Liver (tissue), 9 donors: ENCODE measurements around the gene MOGAT3. TPM values are rescaled to one million over a fixed set of nuclear protein-coding genes. Genes with fewer than 3 reads are reported as not detected.

Source experiments
- DNase-seq: peaks from one replicate; pipeline ENCODE4 v3.0.0-alpha.2; 2017; ENCODE audit warnings: low spot score
- H3K27ac ChIP-seq, 2 donors: one replicate each; pipeline ENCODE4 v1.7.0; 2013; ENCODE audit warnings: inconsistent platforms in 2 of 2, low read length in 2 of 2, control low read depth in 1 of 2, low read depth in 1 of 2, mild to moderate bottlenecking in 1 of 2
- H3K27me3 ChIP-seq, 4 donors: one replicate each; pipeline versions ENCODE4 v1.6.1 to v1.7.0; 2013; ENCODE audit warnings: low read length in 3 of 4, inconsistent platforms in 1 of 4, mild to moderate bottlenecking in 1 of 4, moderate library complexity in 1 of 4; ENCODE audit not compliant: control insufficient read depth in 4 of 4, insufficient read depth in 4 of 4
- H3K36me3 ChIP-seq, 4 donors: one replicate each; pipeline versions ENCODE4 v1.6.1 to v1.7.0; 2013; ENCODE audit warnings: low read length in 3 of 4, mild to moderate bottlenecking in 3 of 4, low read depth in 1 of 4, moderate library complexity in 1 of 4; ENCODE audit not compliant: control insufficient read depth in 4 of 4, insufficient read depth in 3 of 4
- H3K4me1 ChIP-seq, 4 donors: one replicate each; pipeline versions ENCODE4 v1.6.1 to v1.7.0; 2013; ENCODE audit warnings: low read length in 3 of 4, mild to moderate bottlenecking in 3 of 4, moderate library complexity in 1 of 4; ENCODE audit not compliant: control insufficient read depth in 4 of 4, insufficient read depth in 4 of 4
- H3K4me3 ChIP-seq, 3 donors: one replicate each; pipeline versions ENCODE4 v1.6.1 to v1.7.0; 2013; ENCODE audit warnings: low read length in 3 of 3, control low read depth in 1 of 3, low read depth in 1 of 3, mild to moderate bottlenecking in 1 of 3
- H3K9ac ChIP-seq, 2 donors: one replicate each; pipeline ENCODE4 v1.7.0; 2013; ENCODE audit warnings: low read length in 2 of 2, mild to moderate bottlenecking in 2 of 2, moderate library complexity in 2 of 2, control low read depth in 1 of 2, low read depth in 1 of 2
- H3K9me3 ChIP-seq, 4 donors: one replicate each; pipeline versions ENCODE4 v1.6.1 to v1.7.0; 2013; ENCODE audit warnings: low read length in 3 of 4; ENCODE audit not compliant: control insufficient read depth in 4 of 4
- EGR1 ChIP-seq, 2 donors: IDR thresholded peaks; 2 replicates each; pipeline ENCODE4 v1.6.1; 2016 to 2018; ENCODE audit warnings: antibody characterized with exemption in 2 of 2, low read depth in 2 of 2
- FOXA1 ChIP-seq: IDR thresholded peaks from 2 replicates; pipeline ENCODE4 v1.6.1; 2016; ENCODE audit warnings: antibody characterized with exemption
- FOXA2 ChIP-seq: IDR thresholded peaks from 2 replicates; pipeline ENCODE4 v1.6.1; 2016; ENCODE audit warnings: antibody characterized with exemption
- GABPA ChIP-seq, 2 donors: IDR thresholded peaks in 1 of 2; conservative IDR thresholded peaks in 1 of 2; 2 replicates each; pipeline ENCODE4 v1.6.1; 2016; ENCODE audit warnings: antibody characterized with exemption in 2 of 2, mild to moderate bottlenecking in 1 of 2, moderate library complexity in 1 of 2
- HNF4A ChIP-seq, 2 donors: conservative IDR thresholded peaks; 2 replicates each; pipeline ENCODE4 v1.6.1; 2016; ENCODE audit warnings: antibody characterized with exemption in 2 of 2, mild to moderate bottlenecking in 2 of 2
- HNF4G ChIP-seq: IDR thresholded peaks from 2 replicates; pipeline ENCODE4 v1.6.1; 2016; ENCODE audit warnings: antibody characterized with exemption
- JUND ChIP-seq, 2 donors: IDR thresholded peaks; 2 replicates each; pipeline ENCODE4 v1.6.1; 2016; ENCODE audit warnings: antibody characterized with exemption in 2 of 2
- NR2F2 ChIP-seq: IDR thresholded peaks from 2 replicates; pipeline ENCODE4 v1.6.1; 2016; ENCODE audit warnings: antibody characterized with exemption
- RAD21 ChIP-seq, 2 donors: IDR thresholded peaks; 2 replicates each; pipeline ENCODE4 v1.6.1; 2016; ENCODE audit warnings: antibody characterized with exemption in 2 of 2, mild to moderate bottlenecking in 2 of 2
- RXRA ChIP-seq, 2 donors: IDR thresholded peaks; 2 replicates each; pipeline ENCODE4 v1.6.1; 2017 to 2018; ENCODE audit warnings: antibody characterized with exemption in 2 of 2, mild to moderate bottlenecking in 1 of 2
- SP1 ChIP-seq: IDR thresholded peaks from 2 replicates; pipeline ENCODE4 v1.6.1; 2018; ENCODE audit warnings: antibody characterized with exemption, mild to moderate bottlenecking
- TAF1 ChIP-seq: conservative IDR thresholded peaks from 2 replicates; pipeline ENCODE4 v1.6.1; 2016; ENCODE audit warnings: antibody characterized with exemption, mild to moderate bottlenecking
- YY1 ChIP-seq: IDR thresholded peaks from 2 replicates; pipeline ENCODE4 v1.6.1; 2016; ENCODE audit warnings: antibody characterized with exemption, mild to moderate bottlenecking
- WGBS: extraction: QIAGEN DNeasy Blood & Tissue Kit; methylation state at CpG from one replicate; pipeline ENCODE4 v1.1.7; 2013; 5-methylcytosine and 5-hydroxymethylcytosine counted together
- polyA plus RNA-seq, 2 donors: library from polyadenylated mRNA; stranded (reverse) in 1 of 2; unstranded in 1 of 2; fragments of 200-250 nt in 1 of 2; fragments of >200 nt in 1 of 2; fragmentation: Nextera tagmentation in 1 of 2; extraction: Ambion mirVana in 1 of 2; gene quantifications; one replicate each; pipeline versions ENCODE4 v1.2.1 to v1.2.3, GENCODE V29; 2013 to 2015
- total RNA-seq, 2 donors: library from RNA; depleted of rRNA; stranded (reverse); fragments of >200 nt; gene quantifications; one replicate each; pipeline ENCODE4 v1.2.3, GENCODE V29; 2014
- TF ChIP-seq, protein P1 (sequence below): IDR thresholded peaks from 2 replicates; pipeline ENCODE4 v1.6.1; 2016; ENCODE audit warnings: antibody characterized with exemption, mild to moderate bottlenecking
- TF ChIP-seq, protein P2 (sequence below): IDR thresholded peaks from 2 replicates; pipeline ENCODE4 v1.6.1; 2016; ENCODE audit warnings: antibody characterized with exemption
- TF ChIP-seq, protein P3 (sequence below): fragments of 150-350 bp; IDR thresholded peaks from 2 replicates; pipeline ENCODE4 v1.5.1; 2017; ENCODE audit warnings: improper control_type of control experiment, low read depth, low read length; ENCODE audit not compliant: missing input control
- TF ChIP-seq, protein P4 (sequence below): IDR thresholded peaks from 2 replicates; pipeline ENCODE4 v1.6.1; 2016; ENCODE audit warnings: antibody characterized with exemption
- TF ChIP-seq, protein P5 (sequence below): IDR thresholded peaks from 2 replicates; pipeline ENCODE4 v1.6.1; 2016; ENCODE audit warnings: antibody characterized with exemption
- donor health status: healthy.
- donor health status: healthy.
- donor health status: healthy.
- donor health status: healthy.
- donor health status: healthy.

MOGAT3 gene
- total and polyA plus RNA-seq, 4 donors, result 1.8 to 7.9 (median 3.7) TPM

DNA sequence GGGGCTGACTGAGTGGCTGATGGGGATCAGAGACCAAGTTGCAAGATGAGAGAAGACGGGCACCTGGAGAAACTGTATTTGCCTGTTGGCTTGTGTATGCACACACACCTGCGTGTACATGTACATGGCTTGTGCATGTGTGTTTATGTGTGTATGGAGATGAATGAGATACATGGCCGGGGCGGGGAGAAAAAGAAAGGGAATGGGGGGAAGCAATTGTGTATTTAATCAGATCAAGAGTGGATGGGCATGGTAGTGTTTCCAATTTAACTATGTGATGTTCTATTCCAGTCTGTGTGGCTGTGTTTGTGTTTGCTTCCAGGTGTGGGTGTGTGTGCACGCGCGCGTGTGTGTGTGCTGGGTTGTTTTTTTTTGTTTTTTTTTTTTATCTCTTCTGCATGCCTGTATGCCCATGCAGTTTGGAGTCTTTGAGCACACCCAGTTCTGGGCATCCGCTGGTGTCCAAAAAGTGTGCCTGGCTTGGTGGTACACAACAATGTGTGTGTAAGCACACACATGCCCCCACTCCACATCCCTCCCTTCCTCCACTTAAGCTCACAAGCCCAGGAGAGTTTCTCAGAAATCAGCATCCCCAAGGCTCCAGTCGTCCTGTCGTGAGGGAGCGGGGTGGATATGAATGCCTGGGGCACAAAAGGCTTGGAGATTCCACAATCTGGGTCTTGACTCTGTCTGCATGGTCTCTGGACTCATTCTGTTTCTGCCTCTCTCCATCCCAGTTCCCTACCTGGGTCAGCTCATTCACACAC, 33.0 kb downstream of the MOGAT3 start:
- H3K27ac ChIP-seq, result no peak overlapping the region
- no peak overlapping the region for H3K4me3 ChIP-seq
- peaks cover 8 to 42% (median 18%) of the 10 kb centered on the region in 4 donors for H3K4me1 ChIP-seq
- no peaks in the 10 kb centered on the region for H3K9me3 ChIP-seq
- H3K9ac ChIP-seq, result no peak overlapping the region
- peaks cover 9 to 14% (median 11%) of the 10 kb centered on the region in 4 donors for H3K27me3 ChIP-seq
- WGBS, result 4% methylated on average over 12 of the region's 12 CpGs
- no peaks in the 10 kb centered on the region for H3K36me3 ChIP-seq
- no peak for DNase-seq
- no peak for TF ChIP-seq HNF4A (conservative IDR thresholded peaks at IDR 0.05)
- no peak for TF ChIP-seq SP1
- TF ChIP-seq GABPA (IDR thresholded peaks at IDR 0.05 in 1 of 2, conservative IDR thresholded peaks at IDR 0.05 in 1 of 2), result no peak
- TF ChIP-seq, protein P1, sequence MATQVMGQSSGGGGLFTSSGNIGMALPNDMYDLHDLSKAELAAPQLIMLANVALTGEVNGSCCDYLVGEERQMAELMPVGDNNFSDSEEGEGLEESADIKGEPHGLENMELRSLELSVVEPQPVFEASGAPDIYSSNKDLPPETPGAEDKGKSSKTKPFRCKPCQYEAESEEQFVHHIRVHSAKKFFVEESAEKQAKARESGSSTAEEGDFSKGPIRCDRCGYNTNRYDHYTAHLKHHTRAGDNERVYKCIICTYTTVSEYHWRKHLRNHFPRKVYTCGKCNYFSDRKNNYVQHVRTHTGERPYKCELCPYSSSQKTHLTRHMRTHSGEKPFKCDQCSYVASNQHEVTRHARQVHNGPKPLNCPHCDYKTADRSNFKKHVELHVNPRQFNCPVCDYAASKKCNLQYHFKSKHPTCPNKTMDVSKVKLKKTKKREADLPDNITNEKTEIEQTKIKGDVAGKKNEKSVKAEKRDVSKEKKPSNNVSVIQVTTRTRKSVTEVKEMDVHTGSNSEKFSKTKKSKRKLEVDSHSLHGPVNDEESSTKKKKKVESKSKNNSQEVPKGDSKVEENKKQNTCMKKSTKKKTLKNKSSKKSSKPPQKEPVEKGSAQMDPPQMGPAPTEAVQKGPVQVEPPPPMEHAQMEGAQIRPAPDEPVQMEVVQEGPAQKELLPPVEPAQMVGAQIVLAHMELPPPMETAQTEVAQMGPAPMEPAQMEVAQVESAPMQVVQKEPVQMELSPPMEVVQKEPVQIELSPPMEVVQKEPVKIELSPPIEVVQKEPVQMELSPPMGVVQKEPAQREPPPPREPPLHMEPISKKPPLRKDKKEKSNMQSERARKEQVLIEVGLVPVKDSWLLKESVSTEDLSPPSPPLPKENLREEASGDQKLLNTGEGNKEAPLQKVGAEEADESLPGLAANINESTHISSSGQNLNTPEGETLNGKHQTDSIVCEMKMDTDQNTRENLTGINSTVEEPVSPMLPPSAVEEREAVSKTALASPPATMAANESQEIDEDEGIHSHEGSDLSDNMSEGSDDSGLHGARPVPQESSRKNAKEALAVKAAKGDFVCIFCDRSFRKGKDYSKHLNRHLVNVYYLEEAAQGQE, result no peak
- TF ChIP-seq NR2F2, result no peak
- TF ChIP-seq YY1, result no peak
- TF ChIP-seq HNF4G, result no peak
- no peak for TF ChIP-seq RAD21 (IDR thresholded peaks at IDR 0.05)
- TF ChIP-seq FOXA1, result no peak
- no peak for TF ChIP-seq RXRA (IDR thresholded peaks at IDR 0.05)
- TF ChIP-seq, protein P2, sequence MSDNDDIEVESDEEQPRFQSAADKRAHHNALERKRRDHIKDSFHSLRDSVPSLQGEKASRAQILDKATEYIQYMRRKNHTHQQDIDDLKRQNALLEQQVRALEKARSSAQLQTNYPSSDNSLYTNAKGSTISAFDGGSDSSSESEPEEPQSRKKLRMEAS, result no peak
- no peak for TF ChIP-seq FOXA2
- TF ChIP-seq, protein P3, sequence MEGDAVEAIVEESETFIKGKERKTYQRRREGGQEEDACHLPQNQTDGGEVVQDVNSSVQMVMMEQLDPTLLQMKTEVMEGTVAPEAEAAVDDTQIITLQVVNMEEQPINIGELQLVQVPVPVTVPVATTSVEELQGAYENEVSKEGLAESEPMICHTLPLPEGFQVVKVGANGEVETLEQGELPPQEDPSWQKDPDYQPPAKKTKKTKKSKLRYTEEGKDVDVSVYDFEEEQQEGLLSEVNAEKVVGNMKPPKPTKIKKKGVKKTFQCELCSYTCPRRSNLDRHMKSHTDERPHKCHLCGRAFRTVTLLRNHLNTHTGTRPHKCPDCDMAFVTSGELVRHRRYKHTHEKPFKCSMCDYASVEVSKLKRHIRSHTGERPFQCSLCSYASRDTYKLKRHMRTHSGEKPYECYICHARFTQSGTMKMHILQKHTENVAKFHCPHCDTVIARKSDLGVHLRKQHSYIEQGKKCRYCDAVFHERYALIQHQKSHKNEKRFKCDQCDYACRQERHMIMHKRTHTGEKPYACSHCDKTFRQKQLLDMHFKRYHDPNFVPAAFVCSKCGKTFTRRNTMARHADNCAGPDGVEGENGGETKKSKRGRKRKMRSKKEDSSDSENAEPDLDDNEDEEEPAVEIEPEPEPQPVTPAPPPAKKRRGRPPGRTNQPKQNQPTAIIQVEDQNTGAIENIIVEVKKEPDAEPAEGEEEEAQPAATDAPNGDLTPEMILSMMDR, result no peak
- TF ChIP-seq EGR1 (IDR thresholded peaks at IDR 0.05; ENCODE audit: low read depth in 2 of 2), result no peak
- no peak for TF ChIP-seq JUND (IDR thresholded peaks at IDR 0.05)
- TF ChIP-seq, protein P4, sequence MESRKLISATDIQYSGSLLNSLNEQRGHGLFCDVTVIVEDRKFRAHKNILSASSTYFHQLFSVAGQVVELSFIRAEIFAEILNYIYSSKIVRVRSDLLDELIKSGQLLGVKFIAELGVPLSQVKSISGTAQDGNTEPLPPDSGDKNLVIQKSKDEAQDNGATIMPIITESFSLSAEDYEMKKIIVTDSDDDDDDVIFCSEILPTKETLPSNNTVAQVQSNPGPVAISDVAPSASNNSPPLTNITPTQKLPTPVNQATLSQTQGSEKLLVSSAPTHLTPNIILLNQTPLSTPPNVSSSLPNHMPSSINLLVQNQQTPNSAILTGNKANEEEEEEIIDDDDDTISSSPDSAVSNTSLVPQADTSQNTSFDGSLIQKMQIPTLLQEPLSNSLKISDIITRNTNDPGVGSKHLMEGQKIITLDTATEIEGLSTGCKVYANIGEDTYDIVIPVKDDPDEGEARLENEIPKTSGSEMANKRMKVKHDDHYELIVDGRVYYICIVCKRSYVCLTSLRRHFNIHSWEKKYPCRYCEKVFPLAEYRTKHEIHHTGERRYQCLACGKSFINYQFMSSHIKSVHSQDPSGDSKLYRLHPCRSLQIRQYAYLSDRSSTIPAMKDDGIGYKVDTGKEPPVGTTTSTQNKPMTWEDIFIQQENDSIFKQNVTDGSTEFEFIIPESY, result no peak
- TF ChIP-seq TAF1, result no peak
- TF ChIP-seq, protein P5, sequence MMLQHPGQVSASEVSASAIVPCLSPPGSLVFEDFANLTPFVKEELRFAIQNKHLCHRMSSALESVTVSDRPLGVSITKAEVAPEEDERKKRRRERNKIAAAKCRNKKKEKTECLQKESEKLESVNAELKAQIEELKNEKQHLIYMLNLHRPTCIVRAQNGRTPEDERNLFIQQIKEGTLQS, result no peak
